ENCODE measurements around the gene RIN3. TPM values are rescaled to one million over a fixed set of nuclear protein-coding genes. Genes with fewer than 3 reads are reported as not detected.

The RIN3 gene
- total RNA-seq, 1 donor from 2014 or later, result 6.9 TPM

- H3K4me1 Mint-ChIP-seq (ENCODE audit: low read depth), result no peaks in the 10 kb centered on the region
- H3K36me3 Mint-ChIP-seq (ENCODE audit: insufficient read depth), result no peaks in the 10 kb centered on the region
- no peak for TF ChIP-seq CTCF (IDR thresholded peaks at IDR 0.05; ENCODE audit: unreplicated experiment)
- DNase-seq (ENCODE audit: low spot score, unreplicated experiment), result no peak
- peaks cover 15% of the 10 kb centered on the region for H3K27me3 Mint-ChIP-seq
- H3K9me3 Mint-ChIP-seq (ENCODE audit: low read depth), result no peaks in the 10 kb centered on the region
- no peak overlapping the region for H3K4me3 Mint-ChIP-seq (ENCODE audit: low read depth)
- H3K27ac Mint-ChIP-seq, result no peak overlapping the region
These were observed 17.3 kb upstream of the RIN3 start for GRCh38 chr14:92496191-92496857.

GRCh38 chr14:92497391-92497790 is 16.2 kb upstream of the RIN3 start:
- Mint-ChIP-seq H3K36me3 (ENCODE audit: insufficient read depth) (no peaks in the 10 kb centered on the region), H3K4me3 (ENCODE audit: low read depth) (no peak overlapping the region), H3K27me3 (peaks cover 12% of the 10 kb centered on the region), H3K4me1 (ENCODE audit: low read depth) (no peaks in the 10 kb centered on the region), H3K27ac (no peak overlapping the region), H3K9me3 (ENCODE audit: low read depth) (no peaks in the 10 kb centered on the region)
- DNase-seq (ENCODE audit: low spot score, unreplicated experiment), result no peak
- no peak for TF ChIP-seq CTCF (IDR thresholded peaks at IDR 0.05; ENCODE audit: unreplicated experiment)

- no peak for DNase-seq (ENCODE audit: low spot score, unreplicated experiment)
- no peak overlapping the region for H3K4me3 Mint-ChIP-seq (ENCODE audit: low read depth)
- TF ChIP-seq CTCF (IDR thresholded peaks at IDR 0.05; ENCODE audit: unreplicated experiment), result no peak
- H3K27me3 Mint-ChIP-seq, result peaks cover 3% of the 10 kb centered on the region
- no peak overlapping the region for H3K27ac Mint-ChIP-seq
- H3K9me3 Mint-ChIP-seq (ENCODE audit: low read depth), result no peaks in the 10 kb centered on the region
- H3K4me1 Mint-ChIP-seq (ENCODE audit: low read depth), result peaks cover 5% of the 10 kb centered on the region
- no peaks in the 10 kb centered on the region for H3K36me3 Mint-ChIP-seq (ENCODE audit: insufficient read depth)
These were observed 14.3 kb upstream of the RIN3 start for GRCh38 chr14:92499234-92499633.

- Mint-ChIP-seq H3K27me3 (peaks cover 3% of the 10 kb centered on the region), H3K27ac (no peak overlapping the region), H3K9me3 (ENCODE audit: low read depth) (no peaks in the 10 kb centered on the region), H3K36me3 (ENCODE audit: insufficient read depth) (no peaks in the 10 kb centered on the region), H3K4me3 (ENCODE audit: low read depth) (no peak overlapping the region), H3K4me1 (ENCODE audit: low read depth) (peaks cover 5% of the 10 kb centered on the region)
- no peak for TF ChIP-seq CTCF (IDR thresholded peaks at IDR 0.05; ENCODE audit: unreplicated experiment)
- no peak for DNase-seq (ENCODE audit: low spot score, unreplicated experiment)
These were observed 13.1 kb upstream of the RIN3 start for GRCh38 chr14:92500491-92500941.

GRCh38 chr14:92501891-92502351 is 11.7 kb upstream of the RIN3 start:
- no peak overlapping the region for H3K4me3 Mint-ChIP-seq (ENCODE audit: low read depth)
- H3K36me3 Mint-ChIP-seq (ENCODE audit: insufficient read depth), result no peaks in the 10 kb centered on the region
- H3K27ac Mint-ChIP-seq, result no peak overlapping the region
- H3K27me3 Mint-ChIP-seq, result peaks cover 3% of the 10 kb centered on the region
- H3K9me3 Mint-ChIP-seq (ENCODE audit: low read depth), result no peaks in the 10 kb centered on the region
- peaks cover 5% of the 10 kb centered on the region for H3K4me1 Mint-ChIP-seq (ENCODE audit: low read depth)
- no peak for DNase-seq (ENCODE audit: low spot score, unreplicated experiment)
- TF ChIP-seq CTCF (IDR thresholded peaks at IDR 0.05; ENCODE audit: unreplicated experiment), result no peak

Data from progenitor cell of endocrine pancreas (in vitro differentiated cells).